ENCODE measurements around the gene CCL27.

CCL27 gene

DNA sequence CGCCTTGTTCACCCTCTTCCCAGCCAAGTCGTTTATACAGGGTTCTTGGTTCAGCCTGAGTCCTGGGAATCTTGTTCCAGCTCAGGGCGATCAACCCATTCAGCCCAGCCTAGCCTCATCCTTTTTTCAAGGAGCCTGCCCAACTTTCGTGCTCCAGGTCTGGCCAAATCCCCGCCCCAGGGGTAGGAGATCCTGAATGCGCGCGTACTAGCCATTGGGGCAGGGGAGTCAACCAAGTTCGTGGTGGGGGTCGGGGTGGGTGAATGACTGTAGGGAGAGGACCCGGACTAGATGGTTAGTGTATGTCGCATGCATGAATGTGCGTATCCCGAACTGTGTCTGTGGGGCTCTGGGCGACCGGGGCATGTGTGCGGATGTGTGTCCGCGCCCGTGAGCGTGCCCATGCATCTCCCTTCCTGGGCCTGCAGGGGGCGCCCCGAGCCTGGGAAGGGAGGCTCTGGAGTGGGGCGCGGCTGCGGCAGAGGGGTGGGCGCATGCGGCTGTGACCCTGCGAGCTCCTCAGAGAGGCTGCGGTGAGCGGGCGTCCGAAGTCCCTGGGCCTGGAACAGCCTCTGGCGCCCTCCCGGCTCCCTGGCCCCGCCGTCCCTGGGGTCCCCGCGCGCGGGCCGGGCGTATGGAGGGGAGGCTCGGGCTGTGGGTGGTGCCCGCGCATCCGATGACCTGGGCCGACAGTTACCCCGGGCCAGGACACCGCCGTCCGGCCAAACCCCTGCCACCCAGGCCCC lies 38.7 kb upstream of the CCL27 start:
- peak; percentile 76 for TF ChIP-seq CTCF (IDR thresholded peaks at IDR 0.05; ENCODE audit: borderline replicate concordance, insufficient read depth, low read depth, low read length)
- H3K4me3 ChIP-seq (ENCODE audit: low read depth, low read length): peak overlapping the region; percentile 5

DNA sequence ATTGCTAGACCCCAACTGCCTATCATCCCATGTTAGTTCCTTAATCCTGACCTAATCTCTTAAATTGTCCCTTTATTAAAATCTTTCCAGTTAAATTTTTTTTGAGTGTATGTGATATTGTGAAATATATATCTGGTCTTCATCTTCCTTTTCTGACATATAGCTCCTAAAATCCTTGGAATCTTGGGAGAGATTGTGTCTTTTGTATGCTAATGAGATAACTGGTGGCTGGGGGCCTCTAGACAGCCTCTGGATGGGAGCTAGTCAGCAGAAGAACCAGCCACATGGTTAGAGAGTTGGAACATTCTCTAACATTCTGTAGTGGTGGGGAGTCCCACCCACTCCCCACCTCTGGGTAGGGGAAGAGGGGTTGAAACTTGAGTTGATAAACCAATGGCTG lies 32.4 kb upstream of the CCL27 start:
- H3K4me3 ChIP-seq (ENCODE audit: low read depth, low read length): no peak overlapping the region
- no peak for TF ChIP-seq CTCF (IDR thresholded peaks at IDR 0.05; ENCODE audit: borderline replicate concordance, insufficient read depth, low read depth, low read length)

DNA sequence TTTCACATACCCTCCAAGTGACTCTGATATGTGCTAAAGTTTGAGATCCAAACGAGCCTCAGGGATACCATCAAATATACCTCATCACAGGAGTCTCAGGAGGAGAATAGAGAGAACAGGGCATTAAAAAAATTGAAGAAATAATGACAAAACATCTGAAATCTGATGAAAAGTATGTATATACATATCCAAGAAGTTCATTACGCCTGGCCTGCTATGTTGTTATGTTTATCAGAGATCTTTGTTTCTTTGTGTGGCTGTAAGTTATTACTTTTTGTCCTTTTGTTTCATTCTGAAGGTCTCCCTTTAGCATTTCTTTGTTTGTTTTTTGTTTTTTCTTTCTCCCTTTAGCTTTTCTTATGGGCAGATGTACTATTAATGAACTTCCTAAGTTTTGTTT lies 31.1 kb upstream of the CCL27 start:
- no peak overlapping the region for H3K4me3 ChIP-seq (ENCODE audit: low read depth, low read length)
- no peak for TF ChIP-seq CTCF (IDR thresholded peaks at IDR 0.05; ENCODE audit: borderline replicate concordance, insufficient read depth, low read depth, low read length)

GRCh38 chr9:34691936-34692315 lies 29.5 kb upstream of the CCL27 start:
- no peak overlapping the region for H3K4me3 ChIP-seq (ENCODE audit: low read depth, low read length)
- no peak for TF ChIP-seq CTCF (IDR thresholded peaks at IDR 0.05; ENCODE audit: borderline replicate concordance, insufficient read depth, low read depth, low read length)

DNA sequence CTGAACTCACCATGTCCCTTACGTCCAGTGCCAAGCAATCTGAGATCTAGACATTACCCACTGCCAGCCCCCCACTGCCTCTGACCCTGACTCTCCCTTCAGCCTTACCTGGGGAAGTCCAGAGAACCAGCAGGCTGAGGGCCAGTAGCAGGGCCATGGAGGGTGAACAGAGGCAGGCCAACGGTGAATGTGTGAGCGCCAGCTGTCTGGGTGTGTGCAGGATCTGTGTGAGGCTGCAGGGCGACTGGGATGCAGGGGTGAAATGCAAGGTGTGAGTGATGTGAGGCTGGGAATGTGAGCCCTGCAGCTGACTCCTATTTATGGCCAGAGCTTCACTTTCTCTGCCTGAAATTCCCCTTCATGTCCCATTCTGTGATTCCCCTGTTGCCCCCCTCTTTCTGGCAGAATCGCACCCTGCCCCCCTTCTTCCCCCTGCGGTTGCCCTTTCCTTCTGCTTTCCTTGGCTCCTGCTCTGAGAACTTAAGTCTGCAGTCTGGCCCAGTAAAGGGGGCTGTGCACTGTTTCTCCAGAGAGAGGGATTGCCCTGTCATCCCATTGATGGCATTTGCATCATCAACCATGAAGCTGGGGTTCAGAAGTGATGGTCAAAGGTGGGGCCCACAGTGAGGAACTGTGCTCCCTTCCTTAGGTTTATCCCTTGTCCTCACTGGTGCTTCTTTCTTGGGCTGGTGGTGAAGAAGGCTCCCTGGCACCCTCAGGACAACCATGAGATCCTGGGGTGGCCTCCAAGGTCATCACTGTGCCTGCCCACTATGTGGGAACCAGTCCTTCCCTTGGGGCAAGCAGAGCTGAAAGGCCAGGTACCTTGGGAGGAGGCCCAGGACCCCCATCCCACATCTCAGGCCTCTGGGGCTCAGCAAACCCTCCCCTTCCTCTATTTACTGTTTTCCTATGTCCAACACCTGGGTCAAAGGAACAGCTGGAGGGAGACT lies 28.8 kb upstream of the CCL27 start, which contains the start of gene CCL19:
TSS of gene CCL19 (minus strand) at position 294 of the 953 bp plus-strand sequence. CDS start at position 157, 137 bp downstream.
- no peak within 1 kb of the TSS for H3K4me3 ChIP-seq (ENCODE audit: low read depth, low read length)
- TF ChIP-seq CTCF (IDR thresholded peaks at IDR 0.05; ENCODE audit: borderline replicate concordance, insufficient read depth, low read depth, low read length): no peak

DNA sequence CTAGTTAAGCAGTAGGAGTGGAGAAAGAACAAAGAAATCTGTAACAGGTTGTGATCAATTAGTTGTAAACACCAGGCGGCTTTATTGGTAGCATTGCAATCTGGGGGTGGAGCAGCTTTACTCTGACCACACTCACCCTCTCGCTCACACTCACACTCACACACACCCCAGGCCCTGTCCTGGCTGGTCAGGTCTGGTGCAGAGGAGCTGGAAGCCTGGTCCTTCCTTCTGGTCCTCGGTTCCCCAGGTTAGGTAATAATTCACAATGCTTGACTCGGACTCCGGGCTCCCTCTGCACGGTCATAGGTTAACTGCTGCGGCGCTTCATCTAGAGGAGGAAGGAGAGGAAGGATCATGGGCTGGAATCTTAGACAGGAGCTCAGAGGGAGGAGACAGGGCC lies 27.1 kb upstream of the CCL27 start:
- TF ChIP-seq CTCF (IDR thresholded peaks at IDR 0.05; ENCODE audit: borderline replicate concordance, insufficient read depth, low read depth, low read length): no peak
- H3K4me3 ChIP-seq (ENCODE audit: low read depth, low read length): no peak overlapping the region
